ENCODE data around the gene AKNA.

Gene AKNA

GRCh38 chr9:114356792-114357191 lies 31.0 kb downstream of the AKNA start:
- no peak for DNase-seq (ENCODE audit: low read depth)

- DNase-seq (ENCODE audit: low read depth) = no peak
These were observed 32.0 kb downstream of the AKNA start for GRCh38 chr9:114355821-114356220.

- no peak for DNase-seq (ENCODE audit: low read depth)
These were observed 35.9 kb downstream of the AKNA start for GRCh38 chr9:114351932-114352331.

- DNase-seq (ENCODE audit: low read depth) = no peak
These were observed 37.0 kb downstream of the AKNA start for GRCh38 chr9:114350636-114351401.

- DNase-seq (ENCODE audit: low read depth) = no peak
These were observed 37.9 kb downstream of the AKNA start for GRCh38 chr9:114349713-114350480.

- DNase-seq (ENCODE audit: low read depth) = peak; percentile 76
These were observed 38.8 kb downstream of the AKNA start for GRCh38 chr9:114348906-114349482.

- no peak for DNase-seq (ENCODE audit: low read depth)
These were observed 39.4 kb downstream of the AKNA start for GRCh38 chr9:114348261-114348905.

- no peak for DNase-seq (ENCODE audit: low read depth)
These were observed 40.1 kb downstream of the AKNA start for GRCh38 chr9:114347675-114348074.

GRCh38 chr9:114346146-114346545 lies 41.6 kb downstream of the AKNA start:
- no peak for DNase-seq (ENCODE audit: low read depth)

GRCh38 chr9:114345493-114346065 lies 42.2 kb downstream of the AKNA start:
- no peak for DNase-seq (ENCODE audit: low read depth)

- no peak for DNase-seq (ENCODE audit: low read depth)
These were observed 43.1 kb downstream of the AKNA start for GRCh38 chr9:114344692-114345091.

- DNase-seq (ENCODE audit: low read depth) = no peak
These were observed 43.6 kb downstream of the AKNA start for GRCh38 chr9:114344188-114344566.

- no peak for DNase-seq (ENCODE audit: low read depth)
These were observed 44.2 kb downstream of the AKNA start for GRCh38 chr9:114343471-114344187.

- DNase-seq (ENCODE audit: low read depth) = no peak
These were observed 44.9 kb downstream of the AKNA start for GRCh38 chr9:114342755-114343440.

GRCh38 chr9:114341991-114342390 lies 45.8 kb downstream of the AKNA start:
- no peak for DNase-seq (ENCODE audit: low read depth)

GRCh38 chr9:114341152-114341830 lies 46.5 kb downstream of the AKNA start:
- DNase-seq (ENCODE audit: low read depth) = no peak

- DNase-seq (ENCODE audit: low read depth) = peak; percentile 45
These were observed 48.5 kb downstream of the AKNA start for GRCh38 chr9:114339130-114339908.

GRCh38 chr9:114338187-114338586 lies 49.6 kb downstream of the AKNA start:
- DNase-seq (ENCODE audit: low read depth) = no peak

GRCh38 chr9:114336699-114337395 lies 50.9 kb downstream of the AKNA start:
- DNase-seq (ENCODE audit: low read depth) = no peak
